Adrenal gland (tissue), 12 donors: Measurements from ENCODE around the gene RCBTB1. TPM values are rescaled to one million over a fixed set of nuclear protein-coding genes. Genes with fewer than 3 reads are reported as not detected.
A peak's percentile ranks its signal among the peaks of the same experiment; 100 is the strongest.
"Not testable (repeated sequence)": the region's sequence is repeated elsewhere in the genome, so short reads cannot be mapped to it uniquely, and the experiment has no call there.

Experiments
- DNase-seq, 7 donors: peaks; one replicate each; pipeline ENCODE4 v3.0.0-alpha.2; 2019 to 2020
- H3K27ac ChIP-seq, 5 donors: fragments of 200-600 bp; sonication (generic) in 4 of 5; 1 replicate in 3 of 5; 2 replicates in 2 of 5; pipeline versions ENCODE4 v1.5.1 to v1.8.0; 2016 to 2020; ENCODE audit warnings: mild to moderate bottlenecking in 1 of 5
- H3K27me3 ChIP-seq: fragments of 200-600 bp; 2 replicates; pipeline ENCODE4 v1.8.0; 2021
- H3K36me3 ChIP-seq, 2 donors: fragments of 200-600 bp; replicated peaks in 1 of 2; 1 replicate in 1 of 2; 2 replicates in 1 of 2; pipeline versions ENCODE4 v1.5.1 to v1.8.0; 2018 to 2022
- H3K4me1 ChIP-seq, 2 donors: fragments of 200-600 bp; replicated peaks in 1 of 2; 1 replicate in 1 of 2; 2 replicates in 1 of 2; pipeline versions ENCODE4 v1.5.1 to v1.8.0; 2018 to 2021
- H3K4me3 ChIP-seq, 4 donors: fragments of 200-600 bp; sonication (generic) in 3 of 4; one replicate each; pipeline ENCODE4 v1.5.1; 2016 to 2018
- H3K9me3 ChIP-seq, 3 donors: fragments of 200-600 bp; sonication (generic) in 1 of 3; replicated peaks in 1 of 3; 1 replicate in 2 of 3; 2 replicates in 1 of 3; pipeline versions ENCODE4 v1.5.1 to v1.8.0; 2016 to 2021
- CTCF ChIP-seq, 6 experiments: fragments of 450-650 bp in 4 of 6; fragments of 200-600 bp in 2 of 6; sonication (generic) in 1 of 6; IDR thresholded peaks; 1 replicate in 5 of 6; 2 replicates in 1 of 6; pipeline versions ENCODE4 v1.5.1 to v1.8.0; 2016 to 2021; ENCODE audit warnings: antibody characterized with exemption in 6 of 6, mild to moderate bottlenecking in 2 of 6, moderate library complexity in 1 of 6
- POLR2A ChIP-seq, 2 donors: fragments of 450-650 bp; IDR thresholded peaks; one replicate each; pipeline ENCODE4 v1.6.1; 2017; ENCODE audit warnings: antibody characterized with exemption in 2 of 2, mild to moderate bottlenecking in 2 of 2, moderate library complexity in 1 of 2
- WGBS, 4 donors: extraction: QIAGEN DNeasy Blood & Tissue Kit in 2 of 4; methylation state at CpG; one replicate each; pipeline versions ENCODE4 v1.1.5 to v1.1.7; 2013 to 2017; 5-methylcytosine and 5-hydroxymethylcytosine counted together
- intact Hi-C, 2 donors: fragments of 100-400 bp; cut with DNase I; formaldehyde crosslinking; loops; one replicate each; pipeline versions ENCODE4 v1.14.1 to v1.15.0; 2022 to 2023
- polyA plus RNA-seq, 3 donors: library from polyadenylated mRNA; stranded (reverse); fragments of 200-250 nt in 2 of 3; fragments of 350-450 nt in 1 of 3; fragmentation: Illumina TruSeq in 1 of 3; extraction: RNeasy Lipid Tissue Mini Kit (QIAGEN cat#74804) in 1 of 3; gene quantifications; one replicate each; pipeline ENCODE4 v1.2.3, GENCODE V29; 2013 to 2014
- total RNA-seq, 9 donors: library from RNA; depleted of rRNA in 4 of 9; stranded (reverse); fragments of >200 nt in 4 of 9; fragments of 120-200 nt in 1 of 9; fragmentation: NEBNext Ultra II Directional in 1 of 9; extraction: Animal tissue kit (Norgen Biotek cat#: 25700) in 1 of 9; gene quantifications; one replicate each; pipeline versions ENCODE4 v1.1.0 to v1.2.4, GENCODE V29; 2013 to 2023
- donor health status: healthy with polysubstance abuse.
- donor health status: Bipolar disorder and iron deficiency.
- donor health status: DM: yes; HTN: yes; CAD: no.
- donor health status: DM: no; HTN: no; CAD: no.
- donor health status: DM: no; HTN: no; CAD: no.
- donor health status: DM: yes; HTN: yes; CAD: no.

Gene RCBTB1
- total and polyA plus RNA-seq, 12 donors, result 11.7 to 87.5 (median 29.4) TPM

DNA sequence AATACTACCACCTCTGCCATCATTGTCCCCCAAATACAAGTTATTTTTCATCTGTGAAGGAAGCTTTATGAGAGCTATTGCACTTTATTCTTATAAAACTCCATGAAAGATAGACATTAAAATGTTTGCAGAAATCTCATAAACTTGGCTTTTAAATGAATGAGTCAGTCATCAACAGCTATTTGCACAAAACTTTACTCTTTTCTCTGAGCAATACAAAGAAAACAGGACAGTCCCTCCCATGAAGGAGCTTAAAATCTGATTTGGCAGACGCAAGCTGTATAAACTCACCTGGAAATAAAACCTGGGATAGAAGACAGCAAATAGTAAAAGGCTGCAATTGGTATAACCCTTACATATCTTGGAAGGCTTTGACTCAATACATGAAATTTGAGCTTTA, 16.6 kb upstream of the RCBTB1 start:
- no peaks in the 10 kb centered on the region for H3K9me3 ChIP-seq
- H3K4me3 ChIP-seq, result no peak overlapping the region
- H3K36me3 ChIP-seq, result no peaks in the 10 kb centered on the region
- intact Hi-C loops, result loop anchor here in 1 of 2 donors (10.0 kb wide), 1 partner anchor 137 kb away; no protein-coding TSS in a partner anchor
- 76 to 87% (median 82%) methylated on average over 1 of the region's 1 CpG for WGBS, 4 donors
- H3K27ac ChIP-seq, result no peak overlapping the region
- H3K4me1 ChIP-seq, result peaks cover 3 to 5% of the 10 kb centered on the region in 2 donors
- no peak for TF ChIP-seq CTCF (IDR thresholded peaks at IDR 0.05)
- no peak for TF ChIP-seq POLR2A (IDR thresholded peaks at IDR 0.05)
- H3K27me3 ChIP-seq, result no peaks in the 10 kb centered on the region
- DNase-seq, result no peak

DNA sequence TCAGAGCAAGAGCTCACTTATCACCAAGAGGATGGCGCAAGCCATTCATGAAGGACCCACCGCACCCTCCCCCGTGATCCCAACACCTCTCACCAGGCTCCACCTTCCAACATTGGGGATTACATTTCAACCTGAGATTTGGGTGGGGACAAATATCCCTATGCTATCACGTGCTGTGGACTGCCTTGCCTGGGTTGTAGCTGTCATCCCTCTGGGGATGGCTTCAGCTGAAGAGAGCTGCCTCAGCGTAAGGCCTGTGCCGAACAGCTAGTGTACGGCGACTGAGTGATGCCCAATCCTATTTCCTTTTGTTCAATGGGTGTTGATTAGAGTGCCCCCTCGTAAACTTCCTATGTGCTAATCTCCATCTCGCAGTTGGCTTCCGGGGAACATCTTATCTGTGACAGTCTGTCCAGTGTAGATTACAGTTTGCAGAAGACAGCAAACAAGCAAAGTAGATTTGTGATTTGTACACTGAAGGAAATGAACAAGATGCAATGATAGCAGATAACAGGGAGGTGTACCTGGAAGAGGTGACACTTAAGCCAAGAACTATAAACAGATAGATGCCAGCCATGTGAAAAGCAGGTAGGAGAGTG, 11.8 kb upstream of the RCBTB1 start:
- intact Hi-C loops, result no loop called here
- Histone ChIP-seq H3K27ac (no peak overlapping the region), H3K27me3 (no peaks in the 10 kb centered on the region), H3K4me3 (no peak overlapping the region), H3K9me3 (no peaks in the 10 kb centered on the region), H3K36me3 (no peaks in the 10 kb centered on the region), H3K4me1 (no peaks in the 10 kb centered on the region)
- DNase-seq, result no peak
- 81 to 86% (median 84%) methylated on average over 11 of the region's 11 CpGs for WGBS, 4 donors
- TF ChIP-seq POLR2A (IDR thresholded peaks at IDR 0.05), result no peak
- no peak for TF ChIP-seq CTCF (IDR thresholded peaks at IDR 0.05)

- intact Hi-C loops, result no loop called here
- Histone ChIP-seq H3K4me1 (no peaks in the 10 kb centered on the region), H3K27ac (no peak overlapping the region), H3K36me3 (no peaks in the 10 kb centered on the region), H3K27me3 (no peaks in the 10 kb centered on the region), H3K9me3 (no peaks in the 10 kb centered on the region), H3K4me3 (no peak overlapping the region)
- WGBS, 4 donors, result 61 to 93% (median 75%) methylated on average over 2 of the region's 2 CpGs
- no peak for DNase-seq
- TF ChIP-seq CTCF (IDR thresholded peaks at IDR 0.05) (no peak), POLR2A (IDR thresholded peaks at IDR 0.05) (no peak)
These were observed 10.9 kb upstream of the RCBTB1 start for GRCh38 chr13:49596221-49596620.

DNA sequence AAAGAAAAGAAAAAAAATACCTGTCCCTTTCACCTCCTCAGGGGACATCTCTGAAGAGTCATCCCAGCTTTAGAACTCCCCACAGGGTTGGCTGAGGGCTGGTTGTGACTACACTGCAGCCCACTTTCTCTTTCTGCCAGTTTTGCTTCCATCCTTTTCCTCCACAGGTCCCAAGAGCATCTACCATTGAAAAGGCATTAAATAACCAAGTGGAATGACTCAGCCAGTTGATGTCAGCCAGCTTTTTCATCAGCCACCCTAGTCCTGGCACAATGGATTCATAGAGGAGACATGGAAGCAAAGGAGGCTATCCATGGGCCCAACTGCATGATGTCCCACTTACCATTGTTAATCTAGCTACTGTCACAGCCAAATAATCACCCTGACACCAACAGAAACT, 9.2 kb upstream of the RCBTB1 start:
- DNase-seq, result no peak
- Histone ChIP-seq H3K27me3 (no peaks in the 10 kb centered on the region), H3K36me3 (no peaks in the 10 kb centered on the region), H3K9me3 (no peaks in the 10 kb centered on the region), H3K27ac (no peak overlapping the region), H3K4me3 (no peak overlapping the region), H3K4me1 (no peaks in the 10 kb centered on the region)
- intact Hi-C loops, result no loop called here
- no peak for TF ChIP-seq CTCF (IDR thresholded peaks at IDR 0.05)
- no peak for TF ChIP-seq POLR2A (IDR thresholded peaks at IDR 0.05)

- H3K4me1 ChIP-seq, H3K9me3 ChIP-seq, DNase-seq, H3K27me3 ChIP-seq, H3K27ac ChIP-seq, H3K36me3 ChIP-seq, intact Hi-C loops, H3K4me3 ChIP-seq: not testable (repeated sequence)
- WGBS, 4 donors, result 78 to 94% (median 92%) methylated on average over 2 to 3 of the region's 4 CpGs; no CpG with 5 or more reads in 1 of the 4 donors
These were observed 8.5 kb upstream of the RCBTB1 start for GRCh38 chr13:49593876-49594275.

DNA sequence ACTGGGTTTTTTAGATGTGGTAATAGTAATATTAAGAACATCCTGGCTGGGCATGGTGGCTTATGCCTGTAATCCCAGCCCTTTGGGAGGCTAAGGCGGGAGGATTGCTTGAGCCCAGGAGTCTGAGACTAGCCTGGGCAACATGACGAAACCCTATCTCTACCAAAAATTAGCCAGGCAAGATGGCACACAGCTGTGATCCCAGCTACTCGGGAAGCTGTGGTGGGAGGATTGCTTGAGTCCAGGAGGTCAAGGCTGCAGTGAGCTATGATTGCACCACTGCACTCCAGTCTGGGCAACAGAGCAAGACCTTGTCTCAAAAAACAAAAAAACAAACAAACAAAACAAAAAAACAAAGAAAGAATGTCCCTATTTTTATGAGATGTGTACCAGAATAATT, 5.4 kb upstream of the RCBTB1 start:
- H3K27me3 ChIP-seq, intact Hi-C loops, H3K36me3 ChIP-seq, H3K9me3 ChIP-seq, H3K4me3 ChIP-seq, H3K27ac ChIP-seq, H3K4me1 ChIP-seq: not testable (repeated sequence)
- 55 to 73% (median 64%) methylated on average over 3 of the region's 3 CpGs for WGBS, 4 donors
- peak in 1 of 7 donors; percentile 16 for DNase-seq
